NCI-H460 (cell line): ENCODE data around the gene ADGB. TPM values are rescaled to one million over a fixed set of nuclear protein-coding genes. Genes with fewer than 3 reads are reported as not detected.
"Not testable (repeated sequence)": the region's sequence is repeated elsewhere in the genome, so short reads cannot be mapped to it uniquely, and the experiment has no call there.

Source experiments
- DNase-seq: peaks from one replicate; pipeline ENCODE4 v3.0.0-alpha.2; 2016; ENCODE audit warnings: low read depth; ENCODE audit errors: extremely low read depth
- total RNA-seq: library from RNA; depleted of rRNA; stranded (reverse); fragments of >200 nt; shearing (Covaris generic); gene quantifications from 2 replicates; pipeline ENCODE4 v1.2.3, GENCODE V29; 2014

Gene ADGB
- total RNA-seq, 1 experiment from 2014 or later: not detected

- not testable (repeated sequence) for DNase-seq
Measured at GRCh38 chr6:146812811-146813321, 214.1 kb downstream of the ADGB start.

- DNase-seq: no peak
Measured at GRCh38 chr6:146813554-146813953, 214.8 kb downstream of the ADGB start.

- DNase-seq: no peak
Measured at GRCh38 chr6:146814148-146814750, 215.5 kb downstream of the ADGB start.

GRCh38 chr6:146815511-146816462 is 217.0 kb downstream of the ADGB start:
- DNase-seq: not testable (repeated sequence)

- no peak for DNase-seq
Measured at GRCh38 chr6:146819596-146820320, 221.0 kb downstream of the ADGB start.

- DNase-seq: no peak
Measured at GRCh38 chr6:146827216-146827928, 228.6 kb downstream of the ADGB start.

- no peak for DNase-seq
Measured at GRCh38 chr6:146829792-146830565, 231.2 kb downstream of the ADGB start.

GRCh38 chr6:146833157-146833556 is 234.4 kb downstream of the ADGB start:
- no peak for DNase-seq

GRCh38 chr6:146840216-146840615 is 241.4 kb downstream of the ADGB start:
- DNase-seq: no peak

- no peak for DNase-seq
Measured at GRCh38 chr6:146840641-146841040, 241.9 kb downstream of the ADGB start.

- no peak for DNase-seq
Measured at GRCh38 chr6:146847426-146847825, 248.7 kb downstream of the ADGB start.

- no peak for DNase-seq
Measured at GRCh38 chr6:146850238-146850896, 251.6 kb downstream of the ADGB start.

GRCh38 chr6:146850981-146851380 is 252.2 kb downstream of the ADGB start:
- no peak for DNase-seq

GRCh38 chr6:146851837-146852236 is 253.1 kb downstream of the ADGB start:
- DNase-seq: no peak

GRCh38 chr6:146854521-146855255 is 255.9 kb downstream of the ADGB start:
- DNase-seq: not testable (repeated sequence)

GRCh38 chr6:146855889-146856288 is 257.1 kb downstream of the ADGB start:
- no peak for DNase-seq

- no peak for DNase-seq
Measured at GRCh38 chr6:146856296-146856695, 257.5 kb downstream of the ADGB start.
